GM12878 (cell line): Measurements from ENCODE around the gene MTFR1L.

Experiments
- CTCF ChIP-seq, 3 experiments: IDR thresholded peaks in 2 of 3; conservative IDR thresholded peaks in 1 of 3; 2 replicates each; pipeline ENCODE4 v1.5.1; 2011; ENCODE audit warnings: low read depth in 3 of 3, low read length in 3 of 3, mild to moderate bottlenecking in 3 of 3, control low read depth in 2 of 3, moderate library complexity in 2 of 3, inconsistent platforms in 1 of 3, mixed read lengths in 1 of 3; ENCODE audit not compliant: control insufficient read depth in 2 of 3, insufficient read depth in 1 of 3; ENCODE audit errors: extremely low read depth in 1 of 3
- ESRRA ChIP-seq: IDR thresholded peaks from 2 replicates; pipeline ENCODE4 v1.6.1; 2012; ENCODE audit warnings: mild to moderate bottlenecking, low read length, improper control_type of control experiment
- IKZF2 ChIP-seq, 2 experiments: fragments of 450-650 bp; IDR thresholded peaks; 2 replicates each; pipeline ENCODE4 v1.6.1; 2017; ENCODE audit warnings: mild to moderate bottlenecking in 2 of 2, moderate library complexity in 2 of 2
- MXI1 ChIP-seq: fragments of 150-350 bp; IDR thresholded peaks from 2 replicates; pipeline ENCODE4 v1.6.1; 2011; ENCODE audit warnings: low read depth, mild to moderate bottlenecking, inconsistent platforms, low read length, improper control_type of control experiment
- PAX8 ChIP-seq: fragments of 450-650 bp; IDR thresholded peaks from 2 replicates; pipeline ENCODE4 v1.6.1; 2017; ENCODE audit warnings: mild to moderate bottlenecking, moderate library complexity
- RAD21 ChIP-seq: IDR thresholded peaks from 2 replicates; pipeline ENCODE4 v1.6.1; 2011; ENCODE audit warnings: mild to moderate bottlenecking, low read depth, low read length, moderate library complexity; ENCODE audit not compliant: insufficient read depth
- ZBTB11 ChIP-seq: fragments of 450-650 bp; formaldehyde crosslinking; IDR thresholded peaks from 2 replicates; pipeline ENCODE4 v1.5.0; 2022; ENCODE audit warnings: mild to moderate bottlenecking, missing genetic modification characterization

GRCh38 chr1:25843483-25843882 lies 23.7 kb downstream of the MTFR1L start:
- TF ChIP-seq RAD21: no peak
- no peak for TF ChIP-seq IKZF2 (IDR thresholded peaks at IDR 0.05)
- TF ChIP-seq CTCF (IDR thresholded peaks at IDR 0.05 in 2 of 3, conservative IDR thresholded peaks at IDR 0.05 in 1 of 3; ENCODE audit: control insufficient read depth in 2 of 3, extremely low read depth in 1 of 3, insufficient read depth in 1 of 3, low read depth in 3 of 3, low read length in 3 of 3): no peak
- no peak for TF ChIP-seq ESRRA
- no peak for TF ChIP-seq MXI1
- no peak for TF ChIP-seq ZBTB11
- TF ChIP-seq PAX8: no peak
